ENCODE data around the gene PDXDC1.
"Not testable (repeated sequence)": the region's sequence is repeated elsewhere in the genome, so short reads cannot be mapped to it uniquely, and the experiment has no call there.

DNA sequence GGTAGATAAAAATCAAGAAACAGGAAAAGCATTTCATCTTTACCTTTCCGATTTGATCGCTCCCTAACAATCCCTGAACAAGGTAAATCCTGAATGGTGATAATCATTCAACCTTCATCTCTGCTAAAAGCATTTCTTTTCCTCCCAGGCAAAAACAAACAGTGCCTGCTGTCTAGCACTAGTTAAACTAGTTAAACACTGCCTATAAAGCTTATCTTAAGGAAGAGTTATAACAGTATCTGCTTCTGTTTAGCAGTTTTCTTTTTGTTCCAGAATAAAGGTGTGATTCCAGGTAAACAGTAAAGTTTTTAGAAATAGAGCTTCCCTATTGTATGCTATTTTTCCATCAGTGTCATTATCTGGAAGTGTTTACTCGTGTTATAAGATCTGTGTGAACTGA lies 6.4 kb downstream of the PDXDC1 start:
- not testable (repeated sequence) for TF ChIP-seq EZH2 (IDR thresholded peaks at IDR 0.05)
- TF ChIP-seq, protein P1, sequence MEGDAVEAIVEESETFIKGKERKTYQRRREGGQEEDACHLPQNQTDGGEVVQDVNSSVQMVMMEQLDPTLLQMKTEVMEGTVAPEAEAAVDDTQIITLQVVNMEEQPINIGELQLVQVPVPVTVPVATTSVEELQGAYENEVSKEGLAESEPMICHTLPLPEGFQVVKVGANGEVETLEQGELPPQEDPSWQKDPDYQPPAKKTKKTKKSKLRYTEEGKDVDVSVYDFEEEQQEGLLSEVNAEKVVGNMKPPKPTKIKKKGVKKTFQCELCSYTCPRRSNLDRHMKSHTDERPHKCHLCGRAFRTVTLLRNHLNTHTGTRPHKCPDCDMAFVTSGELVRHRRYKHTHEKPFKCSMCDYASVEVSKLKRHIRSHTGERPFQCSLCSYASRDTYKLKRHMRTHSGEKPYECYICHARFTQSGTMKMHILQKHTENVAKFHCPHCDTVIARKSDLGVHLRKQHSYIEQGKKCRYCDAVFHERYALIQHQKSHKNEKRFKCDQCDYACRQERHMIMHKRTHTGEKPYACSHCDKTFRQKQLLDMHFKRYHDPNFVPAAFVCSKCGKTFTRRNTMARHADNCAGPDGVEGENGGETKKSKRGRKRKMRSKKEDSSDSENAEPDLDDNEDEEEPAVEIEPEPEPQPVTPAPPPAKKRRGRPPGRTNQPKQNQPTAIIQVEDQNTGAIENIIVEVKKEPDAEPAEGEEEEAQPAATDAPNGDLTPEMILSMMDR (IDR thresholded peaks at IDR 0.05) = not testable (repeated sequence)

Measured in neural progenitor cell (in vitro differentiated cells).